HepG2 (cell line): ENCODE results near the gene COL18A1. TPM values are rescaled to one million over a fixed set of nuclear protein-coding genes. Genes with fewer than 3 reads are reported as not detected.
A peak's percentile ranks its signal among the peaks of the same experiment; 100 is the strongest.

ENCODE experiments used
- ARID3A ChIP-seq: IDR thresholded peaks from 2 replicates; pipeline ENCODE4 v1.6.1; 2012; ENCODE audit warnings: low read depth, low read length, improper control_type of control experiment
- FOXO1 ChIP-seq: sonication (generic); formaldehyde crosslinking; IDR thresholded peaks from 2 replicates; pipeline ENCODE4 v1.4.0; 2020; ENCODE audit warnings: missing genetic modification reagents
- FOXP1 ChIP-seq, 2 experiments: fragments of 450-650 bp in 1 of 2; IDR thresholded peaks; 2 replicates each; pipeline ENCODE4 v1.6.1; 2017 to 2018; ENCODE audit warnings: antibody characterized with exemption in 1 of 2
- HBP1 ChIP-seq: IDR thresholded peaks from 2 replicates; pipeline ENCODE4 v1.6.1; 2016; ENCODE audit warnings: low read depth, control low read depth
- HHEX ChIP-seq: IDR thresholded peaks from 2 replicates; pipeline ENCODE4 v1.6.1; 2016; ENCODE audit warnings: control low read depth
- ISL2 ChIP-seq: sonication (generic); formaldehyde crosslinking; IDR thresholded peaks from 2 replicates; pipeline ENCODE4 v1.5.0; 2020; ENCODE audit warnings: missing genetic modification reagents
- JUND ChIP-seq: sonication (generic); formaldehyde crosslinking; IDR thresholded peaks from 2 replicates; pipeline ENCODE4 v1.8.0; 2022; ENCODE audit warnings: mild to moderate bottlenecking, missing genetic modification reagents
- KDM3A ChIP-seq: IDR thresholded peaks from 2 replicates; pipeline ENCODE4 v1.6.1; 2018; ENCODE audit warnings: low read depth, missing compliant biosample characterization
- MYPOP ChIP-seq: sonication (generic); formaldehyde crosslinking; IDR thresholded peaks from 2 replicates; pipeline ENCODE4 v1.8.1; 2023; ENCODE audit warnings: mild to moderate bottlenecking, moderate library complexity, missing genetic modification reagents
- NCOA5 ChIP-seq: sonication (generic); formaldehyde crosslinking; IDR thresholded peaks from 2 replicates; pipeline ENCODE4 v1.4.0; 2020; ENCODE audit warnings: missing genetic modification reagents
- NFYB ChIP-seq: sonication (generic); formaldehyde crosslinking; IDR thresholded peaks from 2 replicates; pipeline ENCODE4 v1.4.0; 2020; ENCODE audit warnings: missing genetic modification reagents
- RELA ChIP-seq: sonication (generic); formaldehyde crosslinking; IDR thresholded peaks from 2 replicates; pipeline ENCODE4 v1.4.0; 2020; ENCODE audit warnings: missing genetic modification reagents
- SMARCC2 ChIP-seq: fragments of 450-650 bp; IDR thresholded peaks from 2 replicates; pipeline ENCODE4 v1.6.1; 2017; ENCODE audit warnings: antibody characterized with exemption, mild to moderate bottlenecking
- SOX13 ChIP-seq, 3 experiments: fragments of 450-650 bp in 1 of 3; sonication (generic) in 1 of 3; formaldehyde crosslinking in 1 of 3; IDR thresholded peaks in 2 of 3; conservative IDR thresholded peaks in 1 of 3; 2 replicates each; pipeline versions ENCODE4 v1.5.0 to v1.6.1; 2016 to 2020; ENCODE audit warnings: antibody characterized with exemption in 1 of 3, mild to moderate bottlenecking in 1 of 3, missing compliant biosample characterization in 1 of 3, missing genetic modification reagents in 1 of 3, moderate library complexity in 1 of 3
- TEAD3 ChIP-seq: optimal IDR thresholded peaks from 2 replicates; pipeline ENCODE3; 2016; ENCODE audit warnings: borderline replicate concordance
- TERF1 ChIP-seq: sonication (generic); formaldehyde crosslinking; IDR thresholded peaks from 2 replicates; pipeline ENCODE4 v1.8.0; 2022; ENCODE audit warnings: mild to moderate bottlenecking, missing genetic modification reagents, moderate library complexity
- TFE3 ChIP-seq: IDR thresholded peaks from 2 replicates; pipeline ENCODE4 v1.6.1; 2016
- ZEB1 ChIP-seq: IDR thresholded peaks from 2 replicates; pipeline ENCODE4 v1.6.1; 2012; ENCODE audit warnings: mild to moderate bottlenecking, low read depth, inconsistent platforms; ENCODE audit not compliant: insufficient replicate concordance
- ZNF414 ChIP-seq: sonication (generic); formaldehyde crosslinking; IDR thresholded peaks from 2 replicates; pipeline ENCODE4 v1.5.0; 2020; ENCODE audit warnings: missing genetic modification reagents
- ZNF552 ChIP-seq: sonication (generic); formaldehyde crosslinking; IDR thresholded peaks from 2 replicates; pipeline ENCODE4 v1.9.0; 2022; ENCODE audit warnings: missing genetic modification reagents, mild to moderate bottlenecking, borderline replicate concordance
- ZNF713 ChIP-seq: sonication (generic); formaldehyde crosslinking; IDR thresholded peaks from 2 replicates; pipeline ENCODE4 v1.4.0; 2020; ENCODE audit warnings: mild to moderate bottlenecking, missing genetic modification reagents
- ZZZ3 ChIP-seq: sonication (generic); formaldehyde crosslinking; IDR thresholded peaks from 2 replicates; pipeline ENCODE4 v1.4.0; 2020; ENCODE audit warnings: missing genetic modification reagents, mild to moderate bottlenecking, borderline replicate concordance
- polyA plus RNA-seq, 8 experiments: library from polyadenylated mRNA; depleted of rRNA in 3 of 8; stranded (reverse) in 7 of 8; unstranded in 1 of 8; fragments of >200 nt; fragmentation: Illumina TruSeq in 4 of 8; extraction: Trizol in 4 of 8; gene quantifications; 2 replicates each; pipeline versions ENCODE4 v1.2.1 to v1.2.3, GENCODE V29; 2011 to 2016; ENCODE audit warnings: low read depth in 4 of 8, missing spikeins in 1 of 8, mixed read lengths in 1 of 8; ENCODE audit not compliant: insufficient read depth in 1 of 8
- total RNA-seq, 5 experiments: library from RNA; depleted of rRNA; stranded (reverse); fragments of >200 nt; fragmentation: Illumina TruSeq; extraction: Trizol; gene quantifications; 2 replicates each; pipeline ENCODE4 v1.2.3, GENCODE V29; 2016; ENCODE audit warnings: low read depth in 1 of 5

The COL18A1 gene
- total and polyA plus RNA-seq, 2 of the 13 experiments (the other 11 are each of a cell fraction or from before 2014, with no cell fraction given): 79.0 to 102 TPM

- no peak for TF ChIP-seq TERF1 (CRISPR knock-in tag)
- peak; percentile 52 for TF ChIP-seq TEAD3 (CRISPR knock-in tag)
- TF ChIP-seq FOXP1 (IDR thresholded peaks at IDR 0.05): 0 out of 2 replicates have a peak, but pooled peaks have one; percentile 47
- peak; percentile 85 for TF ChIP-seq FOXP1 (CRISPR knock-in tag; IDR thresholded peaks at IDR 0.05)
- no peak for TF ChIP-seq KDM3A (CRISPR knock-in tag)
- no peak for TF ChIP-seq JUND (CRISPR knock-in tag)
- TF ChIP-seq FOXO1 (CRISPR knock-in tag): peak; percentile 70; the same call in 1 of the 2 replicates
- 0 out of 2 replicates have a peak, but pooled peaks have one; percentile 42 for TF ChIP-seq ZZZ3 (CRISPR knock-in tag)
- no peak for TF ChIP-seq RELA (CRISPR knock-in tag)
- TF ChIP-seq ISL2 (CRISPR knock-in tag): no peak
- no peak for TF ChIP-seq MYPOP (CRISPR knock-in tag)
- no peak for TF ChIP-seq ZNF414
- TF ChIP-seq NFYB (CRISPR knock-in tag): no peak
- no peak for TF ChIP-seq HHEX
- no peak for TF ChIP-seq ZNF713 (CRISPR knock-in tag)
- no peak for TF ChIP-seq SMARCC2
- TF ChIP-seq SOX13 (IDR thresholded peaks at IDR 0.05): peak; percentile 99
- TF ChIP-seq SOX13 (CRISPR knock-in tag; conservative IDR thresholded peaks at IDR 0.05 in 1 of 2, IDR thresholded peaks at IDR 0.05 in 1 of 2): peak in 1 of 2 experiments; percentile 99; a peak in 2 of 4 replicates
- TF ChIP-seq ZNF552: no peak
- TF ChIP-seq TFE3 (CRISPR knock-in tag): 0 out of 2 replicates have a peak, but pooled peaks have one; percentile 44
- no peak for TF ChIP-seq HBP1
- no peak for TF ChIP-seq NCOA5 (CRISPR knock-in tag)
- peak; percentile 63 for TF ChIP-seq ZEB1
- no peak for TF ChIP-seq ARID3A
Measured at GRCh38 chr21:45356653-45357435, 48.1 kb upstream of the COL18A1 start (continued).
